Pancreas (tissue), 10 donors: Measurements from ENCODE around the gene HAUS7. TPM values are rescaled to one million over a fixed set of nuclear protein-coding genes. Genes with fewer than 3 reads are reported as not detected.

Experiments used
- ATAC-seq, 4 donors: fragments of 200-7000 bp; cut with Tn5 transposase; one replicate each; pipeline versions ENCODE4 v1.8.0 to v1.9.1; 2020; ENCODE audit warnings: mild to moderate bottlenecking in 4 of 4, moderate library complexity in 4 of 4
- DNase-seq, 6 donors: peaks; one replicate each; pipeline ENCODE4 v3.0.0-alpha.2; 2020
- FAIRE-seq: peaks from 2 replicates; lab custom pipeline; 2012; peaks lifted over from hg19 to GRCh38; lab: Jason Lieb, UNC
- H3K27ac ChIP-seq, 4 donors: fragments of 200-600 bp; sonication (generic); 1 replicate in 3 of 4; 2 replicates in 1 of 4; pipeline versions ENCODE4 v1.5.0 to v1.8.0; 2020
- H3K27me3 ChIP-seq, 4 donors: fragments of 200-600 bp; one replicate each; pipeline ENCODE4 v1.8.0; 2021
- H3K36me3 ChIP-seq, 3 donors: fragments of 200-600 bp; sonication (generic) in 1 of 3; one replicate each; pipeline versions ENCODE4 v1.5.0 to v1.8.0; 2020 to 2021
- H3K4me1 ChIP-seq, 3 donors: fragments of 200-600 bp; one replicate each; pipeline ENCODE4 v1.8.0; 2021
- H3K4me3 ChIP-seq, 4 donors: fragments of 200-600 bp; sonication (generic) in 2 of 4; one replicate each; pipeline versions ENCODE4 v1.5.0 to v1.8.0; 2020 to 2021
- H3K9me3 ChIP-seq, 4 donors: fragments of 200-600 bp; one replicate each; pipeline ENCODE4 v1.8.0; 2021
- CTCF ChIP-seq, 4 donors: fragments of 200-600 bp; sonication (generic) in 3 of 4; IDR thresholded peaks; one replicate each; pipeline versions ENCODE4 v1.5.0 to v1.8.0; 2021; ENCODE audit warnings: antibody characterized with exemption in 4 of 4
- WGBS, 2 donors: extraction: QIAGEN DNeasy Blood & Tissue Kit; methylation state at CpG; one replicate each; pipeline ENCODE4 v1.1.7; 2013; 5-methylcytosine and 5-hydroxymethylcytosine counted together
- intact Hi-C, 3 donors: fragments of 100-400 bp; cut with DNase I; formaldehyde crosslinking; loops; one replicate each; pipeline versions ENCODE4 v1.11.1 to v1.14.2; 2022
- polyA plus RNA-seq, 2 donors: library from polyadenylated mRNA; stranded (reverse); fragments of 200-250 nt; gene quantifications; one replicate each; pipeline ENCODE4 v1.2.3, GENCODE V29; 2013
- total RNA-seq, 6 donors: library from RNA; stranded (reverse); fragmentation: NEBNext Ultra II Directional in 4 of 6; extraction: Animal tissue kit (Norgen Biotek cat#: 25700) in 4 of 6; gene quantifications; one replicate each; pipeline versions ENCODE4 v1.2.1 to v1.2.4, GENCODE V29; 2021 to 2023
- donor health status: healthy with polysubstance abuse.
- donor health status: DM: no; HTN: no; CAD: no; lungs with moderate emphysema.
- donor health status: DM: no; HTN: no; CAD: no.
- donor health status: control.
- donor health status: control.
- donor health status: Bipolar disorder and iron deficiency.
- donor health status: DM: yes; HTN: yes; CAD: no.
- donor health status: DM: no; HTN: no; CAD: no.
- donor health status: DM: no; HTN: no; CAD: no.
- donor health status: DM: yes; HTN: yes; CAD: no.

The HAUS7 gene
- total and polyA plus RNA-seq, 8 donors = 4.9 to 44.1 (median 9.5) TPM

GRCh38 chrX:153450114-153450948, 20.0 kb downstream of the HAUS7 start:
- Histone ChIP-seq H3K27me3 (no peaks in the 10 kb centered on the region), H3K4me3 (no peak overlapping the region), H3K36me3 (no peaks in the 10 kb centered on the region), H3K9me3 (no peaks in the 10 kb centered on the region), H3K27ac (no peak overlapping the region), H3K4me1 (no peaks in the 10 kb centered on the region)
- WGBS, 2 donors = 80 to 94% methylated on average over 26 of the region's 26 CpGs
- ATAC-seq = no peak
- intact Hi-C loops = no loop called here
- DNase-seq = no peak
- no peak for FAIRE-seq
- TF ChIP-seq CTCF (IDR thresholded peaks at IDR 0.05) = no peak

- no peak for TF ChIP-seq CTCF (IDR thresholded peaks at IDR 0.05)
- Histone ChIP-seq H3K36me3 (no peaks in the 10 kb centered on the region), H3K4me3 (no peak overlapping the region), H3K4me1 (no peaks in the 10 kb centered on the region), H3K27ac (no peak overlapping the region), H3K27me3 (no peaks in the 10 kb centered on the region), H3K9me3 (no peaks in the 10 kb centered on the region)
- ATAC-seq = no peak
- FAIRE-seq = no peak
- intact Hi-C loops = no loop called here
- WGBS, 2 donors = 76 to 88% methylated on average over 15 of the region's 15 CpGs
- peak in 1 of 6 donors; percentile 50 for DNase-seq
These were observed 20.8 kb downstream of the HAUS7 start for GRCh38 chrX:153449368-153450113.

GRCh38 chrX:153448556-153449367, 21.6 kb downstream of the HAUS7 start:
- no peaks in the 10 kb centered on the region for H3K36me3 ChIP-seq
- intact Hi-C loops = no loop called here
- WGBS, 2 donors = 87 to 96% methylated on average over 20 to 21 of the region's 21 CpGs
- no peaks in the 10 kb centered on the region for H3K4me1 ChIP-seq
- no peak for ATAC-seq
- no peak overlapping the region for H3K27ac ChIP-seq
- no peak overlapping the region for H3K4me3 ChIP-seq
- no peaks in the 10 kb centered on the region for H3K9me3 ChIP-seq
- TF ChIP-seq CTCF (IDR thresholded peaks at IDR 0.05) = no peak
- FAIRE-seq = no peak
- H3K27me3 ChIP-seq = no peaks in the 10 kb centered on the region
- DNase-seq = no peak

- TF ChIP-seq CTCF (IDR thresholded peaks at IDR 0.05) = no peak
- intact Hi-C loops = no loop called here
- no peak overlapping the region for H3K4me3 ChIP-seq
- no peaks in the 10 kb centered on the region for H3K36me3 ChIP-seq
- ATAC-seq = no peak
- no peak overlapping the region for H3K27ac ChIP-seq
- H3K4me1 ChIP-seq = no peaks in the 10 kb centered on the region
- no peaks in the 10 kb centered on the region for H3K27me3 ChIP-seq
- H3K9me3 ChIP-seq = no peaks in the 10 kb centered on the region
- WGBS, 2 donors = 89 to 90% methylated on average over 8 of the region's 8 CpGs
- DNase-seq = no peak
- no peak for FAIRE-seq
These were observed 22.8 kb downstream of the HAUS7 start for GRCh38 chrX:153447581-153447960.
